SHP77 treated with DMSO at 0.1 percent for 48 hours (cell line): ENCODE results near the gene CCL16.
"Not testable (repeated sequence)": the region's sequence is repeated elsewhere in the genome, so short reads cannot be mapped to it uniquely, and the experiment has no call there.

Source experiments
- DNase-seq: peaks from one replicate; lab custom pipeline; 2025; lab: John Stamatoyannopoulos, UW

The CCL16 gene

GRCh38 chr17:35984140-35984539 lies 2.8 kb upstream of the CCL16 start:
- DNase-seq = no peak

- DNase-seq = no peak
Observed at GRCh38 chr17:35982409-35983191, 1.3 kb upstream of the CCL16 start.

GRCh38 chr17:35981908-35982330 lies 622 bp upstream of the CCL16 start:
- DNase-seq = no peak

- no peak for DNase-seq
Observed at GRCh38 chr17:35978346-35978745, 3.0 kb downstream of the CCL16 start.

- no peak for DNase-seq
Observed at GRCh38 chr17:35977509-35977908, 3.8 kb downstream of the CCL16 start.

GRCh38 chr17:35973333-35974260 lies 7.7 kb downstream of the CCL16 start:
- no peak for DNase-seq

- no peak for DNase-seq
Observed at GRCh38 chr17:35972945-35973332, 8.4 kb downstream of the CCL16 start.

GRCh38 chr17:35972535-35972934 lies 8.8 kb downstream of the CCL16 start:
- no peak for DNase-seq

GRCh38 chr17:35972066-35972465 lies 9.2 kb downstream of the CCL16 start:
- DNase-seq = no peak

GRCh38 chr17:35969558-35970380 lies 11.5 kb downstream of the CCL16 start:
- peak; percentile 32 for DNase-seq

GRCh38 chr17:35968520-35969054 lies 12.7 kb downstream of the CCL16 start:
- DNase-seq = no peak

GRCh38 chr17:35965272-35965671 lies 16.0 kb downstream of the CCL16 start:
- DNase-seq = no peak

GRCh38 chr17:35963663-35964062 lies 17.6 kb downstream of the CCL16 start:
- DNase-seq = no peak

GRCh38 chr17:35953720-35954119 lies 27.6 kb downstream of the CCL16 start:
- DNase-seq = no peak

GRCh38 chr17:35949401-35949800 lies 31.9 kb downstream of the CCL16 start:
- DNase-seq = no peak

- no peak for DNase-seq
Observed at GRCh38 chr17:35948092-35948491, 33.2 kb downstream of the CCL16 start.

GRCh38 chr17:35947156-35947585 lies 34.1 kb downstream of the CCL16 start:
- DNase-seq = peak; percentile 14

- DNase-seq = no peak
Observed at GRCh38 chr17:35944151-35944550, 37.1 kb downstream of the CCL16 start.

GRCh38 chr17:35943537-35943936 lies 37.8 kb downstream of the CCL16 start, which contains the start of gene LYZL6:
LYZL6 (minus strand) TSS chr17:35943713; CDS start chr17:35939356, 4,357 bp downstream.
- DNase-seq = no peak

GRCh38 chr17:35942588-35943186 lies 38.6 kb downstream of the CCL16 start:
- DNase-seq = no peak

- not testable (repeated sequence) for DNase-seq
Observed at GRCh38 chr17:35938492-35938891, 42.8 kb downstream of the CCL16 start.
